ENCODE results near the gene GEMIN4. TPM values are rescaled to one million over a fixed set of nuclear protein-coding genes. Genes with fewer than 3 reads are reported as not detected.
"Not testable (repeated sequence)": the region's sequence is repeated elsewhere in the genome, so short reads cannot be mapped to it uniquely, and the experiment has no call there.

GEMIN4 gene
- polyA plus RNA-seq, 1 donor (not counting 4 experiments of a cell fraction or from before 2014, with no cell fraction given), result 29.5 TPM

DNA sequence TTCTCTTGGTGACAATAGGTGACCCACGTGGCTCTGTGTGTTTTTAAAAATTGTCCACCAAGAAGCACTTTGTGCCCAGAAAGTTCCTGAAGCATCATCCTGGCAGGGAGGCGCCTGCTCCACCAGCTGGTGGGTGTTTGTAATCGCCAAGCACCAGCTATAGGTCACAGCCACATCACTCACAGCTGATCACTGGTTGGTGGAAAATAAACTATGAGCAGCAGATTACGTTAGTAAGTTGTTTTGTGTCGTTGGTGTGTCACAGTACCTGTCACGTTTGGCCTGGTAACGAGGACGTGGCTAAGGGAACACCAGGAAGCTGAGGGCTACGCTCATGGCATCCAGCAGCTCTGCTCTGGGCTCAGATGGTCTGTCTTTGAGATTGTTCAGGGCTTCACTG, 40.2 kb upstream of the GEMIN4 start:
- dilution Hi-C loops (cut with MboI; ENCODE audit: extremely low pct_ligation_motif_present, low sequenced_read_pairs), result loop anchor here (25.0 kb wide), 1 partner anchor 195 kb away; the partner anchor contains the start of genes NXN and TIMM22
- H3K9me1 ChIP-seq (ENCODE audit: control insufficient read depth, extremely low read depth, insufficient read depth, low read length), result no peaks in the 10 kb centered on the region
- H3K4me2 ChIP-seq (ENCODE audit: control insufficient read depth, extremely low read depth, insufficient read depth, low read depth, low read length), result no peak overlapping the region
- peaks cover 42% of the 10 kb centered on the region for H3K4me1 ChIP-seq (ENCODE audit: control insufficient read depth, extremely low read depth, insufficient read depth, low read length)
- H3K79me2 ChIP-seq (ENCODE audit: control insufficient read depth, insufficient read depth, low read length), result peaks cover 2% of the 10 kb centered on the region
- H4K20me1 ChIP-seq (ENCODE audit: control insufficient read depth, extremely low read depth, insufficient read depth, low read length), result no peaks in the 10 kb centered on the region
- H3K4me3 ChIP-seq (ENCODE audit: control insufficient read depth in 2 of 3, extremely low read depth in 1 of 3, insufficient read depth in 2 of 3, low read depth in 1 of 3, low read length in 3 of 3), result no peak overlapping the region
- DNase-seq (ENCODE audit: low read depth, low spot score) (no peak), FAIRE-seq (no peak)
- no peak for TF ChIP-seq EZH2 (IDR thresholded peaks at IDR 0.05; ENCODE audit: low read length)
- TF ChIP-seq, protein P1, sequence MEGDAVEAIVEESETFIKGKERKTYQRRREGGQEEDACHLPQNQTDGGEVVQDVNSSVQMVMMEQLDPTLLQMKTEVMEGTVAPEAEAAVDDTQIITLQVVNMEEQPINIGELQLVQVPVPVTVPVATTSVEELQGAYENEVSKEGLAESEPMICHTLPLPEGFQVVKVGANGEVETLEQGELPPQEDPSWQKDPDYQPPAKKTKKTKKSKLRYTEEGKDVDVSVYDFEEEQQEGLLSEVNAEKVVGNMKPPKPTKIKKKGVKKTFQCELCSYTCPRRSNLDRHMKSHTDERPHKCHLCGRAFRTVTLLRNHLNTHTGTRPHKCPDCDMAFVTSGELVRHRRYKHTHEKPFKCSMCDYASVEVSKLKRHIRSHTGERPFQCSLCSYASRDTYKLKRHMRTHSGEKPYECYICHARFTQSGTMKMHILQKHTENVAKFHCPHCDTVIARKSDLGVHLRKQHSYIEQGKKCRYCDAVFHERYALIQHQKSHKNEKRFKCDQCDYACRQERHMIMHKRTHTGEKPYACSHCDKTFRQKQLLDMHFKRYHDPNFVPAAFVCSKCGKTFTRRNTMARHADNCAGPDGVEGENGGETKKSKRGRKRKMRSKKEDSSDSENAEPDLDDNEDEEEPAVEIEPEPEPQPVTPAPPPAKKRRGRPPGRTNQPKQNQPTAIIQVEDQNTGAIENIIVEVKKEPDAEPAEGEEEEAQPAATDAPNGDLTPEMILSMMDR (optimal IDR thresholded peaks at IDR 0.05 in 1 of 3, IDR thresholded peaks at IDR 0.05 in 1 of 3, conservative IDR thresholded peaks at IDR 0.05 in 1 of 3; ENCODE audit: extremely low read depth in 1 of 3, insufficient read depth in 2 of 3, low read length in 3 of 3), result peak in 1 of 3 experiments; percentile 10
- H3K9me3 ChIP-seq (ENCODE audit: control insufficient read depth, low read depth, low read length), result no peaks in the 10 kb centered on the region
- H3K27me3 ChIP-seq (ENCODE audit: control insufficient read depth, extremely low read depth, insufficient read depth, low read length), result no peaks in the 10 kb centered on the region
- H2AFZ ChIP-seq (ENCODE audit: control insufficient read depth, low read length), result no peak overlapping the region
- H3K36me3 ChIP-seq (ENCODE audit: control insufficient read depth in 2 of 2, extremely low read depth in 1 of 2, insufficient read depth in 2 of 2, low read length in 2 of 2), result peaks cover 6 to 28% of the 10 kb centered on the region in 2 experiments
- peak overlapping the region; percentile 15 for H3K27ac ChIP-seq (ENCODE audit: control insufficient read depth, insufficient read depth, low read length)
- no peak overlapping the region for H3K9ac ChIP-seq (ENCODE audit: control insufficient read depth, extremely low read depth, insufficient read depth, low read length)

DNA sequence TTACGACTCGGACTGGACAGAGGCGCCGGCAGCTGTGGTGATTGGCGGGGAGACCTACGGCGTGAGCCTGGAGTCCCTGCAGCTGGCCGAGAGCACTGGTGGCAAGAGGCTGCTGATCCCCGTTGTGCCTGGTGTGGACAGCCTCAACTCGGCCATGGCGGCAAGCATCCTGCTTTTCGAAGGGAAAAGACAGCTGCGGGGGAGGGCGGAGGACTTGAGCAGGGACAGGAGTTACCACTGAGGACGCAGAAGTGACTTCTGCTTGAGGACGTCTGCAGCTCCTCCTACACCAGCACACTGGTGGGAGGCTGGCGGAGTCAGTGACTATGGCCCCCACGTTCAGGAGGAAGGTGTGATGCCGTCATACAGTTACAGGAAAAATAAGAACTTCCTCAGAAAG, 39.8 kb upstream of the GEMIN4 start:
- Histone ChIP-seq H4K20me1 (ENCODE audit: control insufficient read depth, extremely low read depth, insufficient read depth, low read length) (no peaks in the 10 kb centered on the region), H3K9me1 (ENCODE audit: control insufficient read depth, extremely low read depth, insufficient read depth, low read length) (no peaks in the 10 kb centered on the region), H3K27me3 (ENCODE audit: control insufficient read depth, extremely low read depth, insufficient read depth, low read length) (no peaks in the 10 kb centered on the region), H3K4me1 (ENCODE audit: control insufficient read depth, extremely low read depth, insufficient read depth, low read length) (peaks cover 42% of the 10 kb centered on the region), H3K79me2 (ENCODE audit: control insufficient read depth, insufficient read depth, low read length) (peaks cover 2% of the 10 kb centered on the region), H3K9ac (ENCODE audit: control insufficient read depth, extremely low read depth, insufficient read depth, low read length) (no peak overlapping the region), H3K9me3 (ENCODE audit: control insufficient read depth, low read depth, low read length) (no peaks in the 10 kb centered on the region), H2AFZ (ENCODE audit: control insufficient read depth, low read length) (no peak overlapping the region), H3K4me3 (ENCODE audit: control insufficient read depth in 2 of 3, extremely low read depth in 1 of 3, insufficient read depth in 2 of 3, low read depth in 1 of 3, low read length in 3 of 3) (no peak overlapping the region), H3K4me2 (ENCODE audit: control insufficient read depth, extremely low read depth, insufficient read depth, low read depth, low read length) (no peak overlapping the region), H3K27ac (ENCODE audit: control insufficient read depth, insufficient read depth, low read length) (no peak overlapping the region), H3K36me3 (ENCODE audit: control insufficient read depth in 2 of 2, extremely low read depth in 1 of 2, insufficient read depth in 2 of 2, low read length in 2 of 2) (peaks cover 6 to 23% of the 10 kb centered on the region in 2 experiments)
- dilution Hi-C loops (cut with MboI; ENCODE audit: extremely low pct_ligation_motif_present, low sequenced_read_pairs), result loop anchor here (25.0 kb wide), 1 partner anchor 195 kb away; the partner anchor contains the start of genes NXN and TIMM22
- no peak for DNase-seq (ENCODE audit: low read depth, low spot score)
- TF ChIP-seq, protein P1 (optimal IDR thresholded peaks at IDR 0.05 in 1 of 3, IDR thresholded peaks at IDR 0.05 in 1 of 3, conservative IDR thresholded peaks at IDR 0.05 in 1 of 3; ENCODE audit: extremely low read depth in 1 of 3, insufficient read depth in 2 of 3, low read length in 3 of 3), result no peak
- TF ChIP-seq EZH2 (IDR thresholded peaks at IDR 0.05; ENCODE audit: low read length), result no peak
- no peak for FAIRE-seq

DNA sequence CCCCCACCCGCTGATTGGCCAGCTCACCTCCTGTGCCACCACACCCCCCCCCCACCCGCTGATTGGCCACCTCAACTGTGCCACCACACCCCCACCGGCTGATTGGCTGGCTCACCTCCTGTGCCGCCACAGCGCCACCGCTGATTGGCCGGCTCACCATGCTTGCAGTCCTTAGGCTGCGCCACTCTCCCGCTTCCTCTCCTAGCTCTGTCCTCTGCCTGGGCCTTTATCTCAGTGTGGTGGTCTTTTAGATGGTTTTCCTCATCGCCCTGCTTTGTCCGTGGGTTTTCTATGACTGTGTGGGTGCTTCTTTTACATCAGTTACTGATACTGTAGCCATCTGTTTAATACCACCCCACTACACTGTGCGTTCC, 38.8 kb upstream of the GEMIN4 start:
- H3K4me1 ChIP-seq (ENCODE audit: control insufficient read depth, extremely low read depth, insufficient read depth, low read length), result peaks cover 42% of the 10 kb centered on the region
- not testable (repeated sequence) for H2AFZ ChIP-seq (ENCODE audit: control insufficient read depth, low read length); H3K9me1 ChIP-seq (ENCODE audit: control insufficient read depth, extremely low read depth, insufficient read depth, low read length); H3K9me3 ChIP-seq (ENCODE audit: control insufficient read depth, low read depth, low read length); H3K27ac ChIP-seq (ENCODE audit: control insufficient read depth, insufficient read depth, low read length); FAIRE-seq; H3K79me2 ChIP-seq (ENCODE audit: control insufficient read depth, insufficient read depth, low read length); DNase-seq (ENCODE audit: low read depth, low spot score); H3K27me3 ChIP-seq (ENCODE audit: control insufficient read depth, extremely low read depth, insufficient read depth, low read length); H4K20me1 ChIP-seq (ENCODE audit: control insufficient read depth, extremely low read depth, insufficient read depth, low read length); H3K9ac ChIP-seq (ENCODE audit: control insufficient read depth, extremely low read depth, insufficient read depth, low read length)
- H3K4me3 ChIP-seq (ENCODE audit: control insufficient read depth in 2 of 3, extremely low read depth in 1 of 3, insufficient read depth in 2 of 3, low read depth in 1 of 3, low read length in 3 of 3), result peak overlapping the region in 1 of 3 experiments; percentile 14
- peak overlapping the region; percentile 69 for H3K4me2 ChIP-seq (ENCODE audit: control insufficient read depth, extremely low read depth, insufficient read depth, low read depth, low read length)
- dilution Hi-C loops (cut with MboI; ENCODE audit: extremely low pct_ligation_motif_present, low sequenced_read_pairs), result loop anchor here (25.0 kb wide), 1 partner anchor 196 kb away; the partner anchor contains the start of genes NXN and TIMM22
- peaks cover 4 to 19% of the 10 kb centered on the region in 2 experiments for H3K36me3 ChIP-seq (ENCODE audit: control insufficient read depth in 2 of 2, extremely low read depth in 1 of 2, insufficient read depth in 2 of 2, low read length in 2 of 2)

Data from keratinocyte (primary cell).